Measurements from ENCODE around the gene GLDN. TPM values are rescaled to one million over a fixed set of nuclear protein-coding genes. Genes with fewer than 3 reads are reported as not detected.

The GLDN gene
- total RNA-seq, 1 experiment from 2014 or later, result 0.57 TPM

GRCh38 chr15:51356983-51357382, 15.5 kb downstream of the GLDN start:
- no peaks in the 10 kb centered on the region for H3K9me3 ChIP-seq (ENCODE audit: control insufficient read depth, insufficient read depth, low read depth, low read length)
- TF ChIP-seq CTCF (IDR thresholded peaks at IDR 0.05) (no peak), POLR2AphosphoS5 (IDR thresholded peaks at IDR 0.05; ENCODE audit: low read depth, low read length) (no peak), SIN3A (IDR thresholded peaks at IDR 0.05; ENCODE audit: borderline replicate concordance, insufficient read depth, low read depth, low read length) (no peak), TCF7L2 (IDR thresholded peaks at IDR 0.05; ENCODE audit: low read depth, low read length) (no peak), REST (IDR thresholded peaks at IDR 0.05; ENCODE audit: insufficient read depth in 1 of 2, low read depth in 2 of 2, low read length in 1 of 2) (no peak)
- H3K36me3 ChIP-seq (ENCODE audit: control insufficient read depth, insufficient read depth, low read length), result no peaks in the 10 kb centered on the region
- intact Hi-C loops (cut with micrococcal nuclease; ENCODE audit: unreplicated experiment), result no loop called here
- H3K4me3 ChIP-seq (ENCODE audit: low read depth in 2 of 2, low read length in 2 of 2), result no peak overlapping the region; a peak in 1 of 4 replicates
- no peaks in the 10 kb centered on the region for H3K4me1 ChIP-seq (ENCODE audit: control insufficient read depth, insufficient read depth, low read length)
- in situ Hi-C loops (cut with HindIII; ENCODE audit: low pct_unique_long_range_greater_than_20kb, low sequenced_read_pairs), result no loop called here
- POLR2A ChIA-PET, result no interaction called here
- no TSS peak for BruUV-seq (replicated peaks)
- no peak overlapping the region for H3K27ac ChIP-seq (ENCODE audit: low read length)
- ATAC-seq (no peak), DNase-seq (ENCODE audit: low read depth, low spot score) (no peak)
- CTCF ChIA-PET, result no interaction called here
- H3K27me3 ChIP-seq (ENCODE audit: control insufficient read depth, insufficient read depth, low read length), result no peaks in the 10 kb centered on the region

GRCh38 chr15:51359981-51360380, 18.5 kb downstream of the GLDN start:
- intact Hi-C loops (cut with micrococcal nuclease; ENCODE audit: unreplicated experiment) (no loop called here), in situ Hi-C loops (cut with HindIII; ENCODE audit: low pct_unique_long_range_greater_than_20kb, low sequenced_read_pairs) (no loop called here)
- H3K9me3 ChIP-seq (ENCODE audit: control insufficient read depth, insufficient read depth, low read depth, low read length), result no peaks in the 10 kb centered on the region
- no peaks in the 10 kb centered on the region for H3K4me1 ChIP-seq (ENCODE audit: control insufficient read depth, insufficient read depth, low read length)
- ATAC-seq, result no peak
- no peak for DNase-seq (ENCODE audit: low read depth, low spot score)
- ChIA-PET CTCF (no interaction called here), POLR2A (no interaction called here)
- H3K4me3 ChIP-seq (ENCODE audit: low read depth in 2 of 2, low read length in 2 of 2), result no peak overlapping the region
- H3K27me3 ChIP-seq (ENCODE audit: control insufficient read depth, insufficient read depth, low read length), result no peaks in the 10 kb centered on the region; the same call in 1 of the 2 replicates
- H3K36me3 ChIP-seq (ENCODE audit: control insufficient read depth, insufficient read depth, low read length), result no peaks in the 10 kb centered on the region
- BruUV-seq (replicated peaks), result no TSS peak
- no peak for TF ChIP-seq REST (IDR thresholded peaks at IDR 0.05; ENCODE audit: insufficient read depth in 1 of 2, low read depth in 2 of 2, low read length in 1 of 2)
- no peak for TF ChIP-seq CTCF (IDR thresholded peaks at IDR 0.05)
- TF ChIP-seq TCF7L2 (IDR thresholded peaks at IDR 0.05; ENCODE audit: low read depth, low read length), result no peak
- no peak for TF ChIP-seq POLR2AphosphoS5 (IDR thresholded peaks at IDR 0.05; ENCODE audit: low read depth, low read length)
- TF ChIP-seq SIN3A (IDR thresholded peaks at IDR 0.05; ENCODE audit: borderline replicate concordance, insufficient read depth, low read depth, low read length), result no peak
- H3K27ac ChIP-seq (ENCODE audit: low read length), result no peak overlapping the region
